ENCODE measurements around the gene PRIM1.
A peak's percentile ranks its signal among the peaks of the same experiment; 100 is the strongest.
"Not testable (repeated sequence)": the region's sequence is repeated elsewhere in the genome, so short reads cannot be mapped to it uniquely, and the experiment has no call there.

The PRIM1 gene

GRCh38 chr12:56728139-56728861 is 23.8 kb downstream of the PRIM1 start:
- H4K20me1 ChIP-seq (ENCODE audit: insufficient read depth, low read length, poor library complexity, severe bottlenecking): peaks cover 16% of the 10 kb centered on the region
- no peak overlapping the region for H3K4me2 ChIP-seq (ENCODE audit: low read depth, low read length, poor library complexity, severe bottlenecking)
- H3K9me3 ChIP-seq (ENCODE audit: insufficient read depth, low read depth, low read length): no peaks in the 10 kb centered on the region
- H3K9me2 ChIP-seq (replicated peaks; ENCODE audit: low read depth, low read length): no peaks in the 10 kb centered on the region
- no peak overlapping the region for H2AFZ ChIP-seq (ENCODE audit: low read length)
- H3K36me3 ChIP-seq (ENCODE audit: insufficient read depth, low read length): peaks cover 40% of the 10 kb centered on the region; the same call in 1 of the 2 replicates
- TF ChIP-seq CTCF (conservative IDR thresholded peaks at IDR 0.05; ENCODE audit: low read length) (no peak), EZH2phosphoT487 (IDR thresholded peaks at IDR 0.05; ENCODE audit: borderline replicate concordance) (no peak)
- H3K79me2 ChIP-seq (ENCODE audit: insufficient read depth, low read length): peaks cover 18% of the 10 kb centered on the region
- H3K4me3 ChIP-seq (ENCODE audit: low read length, poor library complexity, severe bottlenecking): no peak overlapping the region
- H3F3A ChIP-seq (ENCODE audit: low read depth): peaks cover 8% of the 10 kb centered on the region; the same call in 1 of the 2 replicates
- peaks cover 13% of the 10 kb centered on the region for H3K4me1 ChIP-seq (ENCODE audit: insufficient read depth, low read length, poor library complexity, severe bottlenecking)
- H3K27me3 ChIP-seq (ENCODE audit: insufficient read depth, low read length, poor library complexity, severe bottlenecking): peaks cover 11% of the 10 kb centered on the region
- no peak overlapping the region for H3K9ac ChIP-seq (ENCODE audit: low read depth, low read length, poor library complexity, severe bottlenecking)

GRCh38 chr12:56726196-56726675 is 25.9 kb downstream of the PRIM1 start:
- Histone ChIP-seq H4K20me1 (ENCODE audit: insufficient read depth, low read length, poor library complexity, severe bottlenecking) (peaks cover 37% of the 10 kb centered on the region), H3K27me3 (ENCODE audit: insufficient read depth, low read length, poor library complexity, severe bottlenecking) (peaks cover 11% of the 10 kb centered on the region), H3K36me3 (ENCODE audit: insufficient read depth, low read length) (peaks cover 33% of the 10 kb centered on the region; the same call in 1 of the 2 replicates), H3K4me3 (ENCODE audit: low read length, poor library complexity, severe bottlenecking) (peak overlapping the region; percentile 99), H3K4me2 (ENCODE audit: low read depth, low read length, poor library complexity, severe bottlenecking) (peak overlapping the region; percentile 84), H3K79me2 (ENCODE audit: insufficient read depth, low read length) (peaks cover 39% of the 10 kb centered on the region), H3K4me1 (ENCODE audit: insufficient read depth, low read length, poor library complexity, severe bottlenecking) (peaks cover 34% of the 10 kb centered on the region), H3K9ac (ENCODE audit: low read depth, low read length, poor library complexity, severe bottlenecking) (peak overlapping the region; percentile 100)
- not testable (repeated sequence) for H3K9me3 ChIP-seq (ENCODE audit: insufficient read depth, low read depth, low read length); H3F3A ChIP-seq (ENCODE audit: low read depth); H2AFZ ChIP-seq (ENCODE audit: low read length); H3K9me2 ChIP-seq (replicated peaks; ENCODE audit: low read depth, low read length)

GRCh38 chr12:56725723-56726102 is 26.4 kb downstream of the PRIM1 start:
- Histone ChIP-seq H3K9ac (ENCODE audit: low read depth, low read length, poor library complexity, severe bottlenecking) (peak overlapping the region; percentile 100), H4K20me1 (ENCODE audit: insufficient read depth, low read length, poor library complexity, severe bottlenecking) (peaks cover 42% of the 10 kb centered on the region), H3K4me2 (ENCODE audit: low read depth, low read length, poor library complexity, severe bottlenecking) (peak overlapping the region; percentile 84), H3K27me3 (ENCODE audit: insufficient read depth, low read length, poor library complexity, severe bottlenecking) (peaks cover 11% of the 10 kb centered on the region), H3K36me3 (ENCODE audit: insufficient read depth, low read length) (peaks cover 31% of the 10 kb centered on the region; the same call in 1 of the 2 replicates), H3F3A (ENCODE audit: low read depth) (peaks cover 9% of the 10 kb centered on the region; the same call in 1 of the 2 replicates), H3K4me1 (ENCODE audit: insufficient read depth, low read length, poor library complexity, severe bottlenecking) (peaks cover 39% of the 10 kb centered on the region), H3K9me2 (replicated peaks; ENCODE audit: low read depth, low read length) (no peaks in the 10 kb centered on the region), H3K4me3 (ENCODE audit: low read length, poor library complexity, severe bottlenecking) (peak overlapping the region; percentile 99), H2AFZ (ENCODE audit: low read length) (peak overlapping the region; percentile 86), H3K9me3 (ENCODE audit: insufficient read depth, low read depth, low read length) (no peaks in the 10 kb centered on the region), H3K79me2 (ENCODE audit: insufficient read depth, low read length) (peaks cover 44% of the 10 kb centered on the region)
- TF ChIP-seq EZH2phosphoT487 (IDR thresholded peaks at IDR 0.05; ENCODE audit: borderline replicate concordance): no peak
- no peak for TF ChIP-seq CTCF (conservative IDR thresholded peaks at IDR 0.05; ENCODE audit: low read length)
